Neural crest cell (in vitro differentiated cells): ENCODE measurements around the gene NRG3. TPM values are rescaled to one million over a fixed set of nuclear protein-coding genes. Genes with fewer than 3 reads are reported as not detected.

Experiments
- DNase-seq: peaks from one replicate; pipeline ENCODE4 v3.0.0; 2021; ENCODE audit warnings: low read depth, mixed read lengths, low spot score
- H3K27ac Mint-ChIP-seq: one replicate; pipeline ENCODE4 v1.8.0; 2021; ENCODE audit warnings: mild to moderate bottlenecking, mixed read lengths; ENCODE audit not compliant: unreplicated experiment
- H3K27me3 Mint-ChIP-seq: 2 replicates; pipeline ENCODE4 v1.8.0; 2021; ENCODE audit warnings: low read depth, mild to moderate bottlenecking, mixed read lengths
- H3K36me3 Mint-ChIP-seq: 2 replicates; pipeline ENCODE4 v1.8.0; 2021; ENCODE audit warnings: low read depth, mild to moderate bottlenecking, mixed read lengths
- H3K4me1 Mint-ChIP-seq: 2 replicates; pipeline ENCODE4 v1.8.0; 2021; ENCODE audit warnings: mixed read lengths
- H3K4me3 Mint-ChIP-seq: one replicate; pipeline ENCODE4 v1.8.0; 2021; ENCODE audit warnings: mild to moderate bottlenecking, mixed read lengths
- H3K9me3 Mint-ChIP-seq: 2 replicates; pipeline ENCODE4 v1.8.0; 2021; ENCODE audit warnings: mixed read lengths
- total RNA-seq: library from RNA; stranded (reverse); gene quantifications from 2 replicates; pipeline ENCODE4 v1.2.1, GENCODE V29; 2021
- TF ChIP-seq, protein P1 (sequence below): fragments of 200-600 bp; sonication (generic); conservative IDR thresholded peaks from 2 replicates; pipeline ENCODE4 v1.5.0; 2021; ENCODE audit warnings: antibody characterized with exemption, mild to moderate bottlenecking

The NRG3 gene
- total RNA-seq, 1 donor from 2014 or later: 3.1 TPM

DNA sequence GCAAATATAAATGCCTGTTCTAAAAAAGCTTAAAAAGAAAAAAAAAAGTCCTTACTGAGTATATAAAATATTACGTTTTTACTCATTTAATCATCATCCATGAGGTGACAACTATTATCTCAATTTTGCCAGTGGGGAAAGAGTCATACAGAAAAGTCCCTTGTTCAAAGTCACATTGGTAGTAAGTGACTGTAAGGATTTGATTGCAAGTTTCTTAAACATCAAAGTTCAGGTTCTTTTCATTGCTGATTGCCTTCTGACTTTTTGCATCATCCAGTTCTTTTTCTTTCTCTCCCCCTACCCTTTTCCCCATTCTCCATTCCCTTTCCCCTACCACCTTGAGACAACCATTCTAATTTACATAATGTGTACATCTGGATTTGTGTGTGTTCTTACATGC is 363.3 kb downstream of the NRG3 start:
- DNase-seq: no peak
- Mint-ChIP-seq H3K36me3 (peaks cover 3% of the 10 kb centered on the region), H3K4me1 (no peaks in the 10 kb centered on the region), H3K9me3 (peaks cover 5% of the 10 kb centered on the region), H3K27ac (no peak overlapping the region), H3K27me3 (no peaks in the 10 kb centered on the region), H3K4me3 (no peak overlapping the region)
- TF ChIP-seq, protein P1, sequence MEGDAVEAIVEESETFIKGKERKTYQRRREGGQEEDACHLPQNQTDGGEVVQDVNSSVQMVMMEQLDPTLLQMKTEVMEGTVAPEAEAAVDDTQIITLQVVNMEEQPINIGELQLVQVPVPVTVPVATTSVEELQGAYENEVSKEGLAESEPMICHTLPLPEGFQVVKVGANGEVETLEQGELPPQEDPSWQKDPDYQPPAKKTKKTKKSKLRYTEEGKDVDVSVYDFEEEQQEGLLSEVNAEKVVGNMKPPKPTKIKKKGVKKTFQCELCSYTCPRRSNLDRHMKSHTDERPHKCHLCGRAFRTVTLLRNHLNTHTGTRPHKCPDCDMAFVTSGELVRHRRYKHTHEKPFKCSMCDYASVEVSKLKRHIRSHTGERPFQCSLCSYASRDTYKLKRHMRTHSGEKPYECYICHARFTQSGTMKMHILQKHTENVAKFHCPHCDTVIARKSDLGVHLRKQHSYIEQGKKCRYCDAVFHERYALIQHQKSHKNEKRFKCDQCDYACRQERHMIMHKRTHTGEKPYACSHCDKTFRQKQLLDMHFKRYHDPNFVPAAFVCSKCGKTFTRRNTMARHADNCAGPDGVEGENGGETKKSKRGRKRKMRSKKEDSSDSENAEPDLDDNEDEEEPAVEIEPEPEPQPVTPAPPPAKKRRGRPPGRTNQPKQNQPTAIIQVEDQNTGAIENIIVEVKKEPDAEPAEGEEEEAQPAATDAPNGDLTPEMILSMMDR: no peak

DNA sequence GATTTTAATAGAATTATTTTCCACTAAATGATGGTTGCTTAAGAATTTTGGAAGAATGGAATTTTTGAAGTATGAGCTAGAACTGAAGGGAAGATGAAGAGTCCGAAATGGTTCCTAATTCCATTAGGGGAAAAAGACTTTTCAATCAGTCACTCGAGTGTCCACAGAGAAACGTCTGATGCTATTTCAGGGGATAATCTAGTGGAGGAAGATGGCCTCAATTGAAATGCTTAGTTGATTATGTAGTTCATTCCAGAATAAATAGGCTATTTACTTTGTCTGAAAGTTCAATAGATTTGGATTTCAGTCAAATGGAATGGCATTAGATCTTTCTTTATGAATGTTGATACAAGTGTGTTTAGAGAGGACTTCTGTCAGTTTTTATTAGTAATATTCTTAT is 365.4 kb downstream of the NRG3 start:
- H3K4me1 Mint-ChIP-seq: no peaks in the 10 kb centered on the region

DNA sequence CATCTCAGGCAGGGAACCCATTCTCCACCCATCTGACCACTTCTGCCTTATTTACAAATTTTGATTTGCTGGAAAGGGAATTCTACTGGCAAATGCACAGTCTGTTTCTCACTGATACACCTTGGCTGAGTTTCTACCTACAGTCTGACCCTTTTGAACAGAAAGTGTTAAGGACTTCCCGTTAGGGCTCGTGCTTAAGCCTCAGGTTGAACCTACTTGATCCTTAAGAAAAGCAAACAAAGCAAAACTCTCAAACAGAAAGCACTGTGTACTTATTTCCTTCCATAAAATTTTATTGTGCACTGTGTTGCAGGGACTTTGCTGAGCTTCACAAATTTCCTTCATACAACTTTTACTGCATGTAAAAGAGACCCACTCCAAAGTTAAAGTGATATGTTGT is 367.8 kb downstream of the NRG3 start:
- Mint-ChIP-seq H3K27me3 (no peaks in the 10 kb centered on the region), H3K36me3 (no peaks in the 10 kb centered on the region), H3K9me3 (no peaks in the 10 kb centered on the region), H3K27ac (no peak overlapping the region), H3K4me1 (no peaks in the 10 kb centered on the region), H3K4me3 (no peak overlapping the region)
- DNase-seq: no peak
- TF ChIP-seq, protein P1: no peak

More for the DNA sequence above, 365.4 kb downstream of the NRG3 start:
- no peaks in the 10 kb centered on the region for H3K9me3 Mint-ChIP-seq
- DNase-seq: no peak
- no peaks in the 10 kb centered on the region for H3K36me3 Mint-ChIP-seq
- H3K4me3 Mint-ChIP-seq: no peak overlapping the region
- TF ChIP-seq, protein P1: no peak
- H3K27ac Mint-ChIP-seq: no peak overlapping the region
- H3K27me3 Mint-ChIP-seq: no peaks in the 10 kb centered on the region

DNA sequence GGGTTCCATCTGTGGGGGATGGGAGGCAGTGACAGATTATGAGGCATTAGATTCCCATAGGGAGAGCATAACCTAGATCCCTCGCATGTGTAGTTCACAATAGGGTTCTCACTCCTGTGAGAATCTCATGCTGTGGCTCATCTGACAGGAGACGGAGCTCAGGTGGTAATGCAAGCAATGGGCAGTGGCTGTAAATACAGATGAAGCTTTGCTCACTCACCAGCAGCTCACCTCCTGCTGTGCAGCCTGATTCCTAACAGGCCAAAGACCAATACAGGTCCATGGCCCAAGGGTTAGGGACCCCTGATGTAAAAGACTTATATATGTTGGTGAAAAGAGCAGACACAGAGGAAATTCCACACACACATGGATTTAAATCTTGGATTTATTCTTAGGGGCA is 370.2 kb downstream of the NRG3 start:
- TF ChIP-seq, protein P1: no peak
- Mint-ChIP-seq H3K4me3 (no peak overlapping the region), H3K36me3 (no peaks in the 10 kb centered on the region), H3K4me1 (no peaks in the 10 kb centered on the region), H3K27ac (no peak overlapping the region), H3K9me3 (no peaks in the 10 kb centered on the region), H3K27me3 (no peaks in the 10 kb centered on the region)
- no peak for DNase-seq

DNA sequence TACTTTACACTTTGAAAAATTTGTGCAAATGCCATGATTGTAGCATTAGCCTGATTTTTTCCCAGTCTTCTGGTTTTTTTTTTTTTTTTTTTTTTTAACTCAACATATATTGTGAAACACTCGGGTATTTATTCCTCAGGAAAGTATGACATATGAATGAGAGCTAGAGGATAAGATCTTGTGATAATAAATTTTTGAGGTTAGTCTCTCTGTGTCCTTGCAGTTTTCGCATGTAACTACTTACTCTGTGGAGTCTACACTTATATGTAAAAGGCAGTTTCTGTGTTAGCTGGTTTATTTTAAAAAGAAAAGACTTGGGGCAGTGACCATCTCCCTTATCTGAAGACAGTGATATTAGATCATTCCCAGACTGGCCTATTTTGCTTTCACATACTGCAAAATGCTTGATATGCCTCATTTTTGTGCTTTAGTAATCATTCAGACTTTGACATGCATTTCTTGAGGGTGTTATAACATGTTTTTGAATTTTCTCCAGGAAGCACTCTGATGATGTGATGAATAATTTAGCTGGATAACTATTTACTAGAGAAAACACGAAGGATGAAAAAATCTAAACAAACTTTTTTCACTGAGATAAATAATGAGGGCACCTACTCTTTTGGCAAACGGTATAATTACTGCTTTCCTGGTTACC is 371.0 kb downstream of the NRG3 start:
- Mint-ChIP-seq H3K4me1 (no peaks in the 10 kb centered on the region), H3K27ac (no peak overlapping the region), H3K36me3 (no peaks in the 10 kb centered on the region), H3K9me3 (no peaks in the 10 kb centered on the region), H3K27me3 (no peaks in the 10 kb centered on the region), H3K4me3 (no peak overlapping the region)
- DNase-seq: no peak
- TF ChIP-seq, protein P1: no peak
